Measurements from ENCODE around the gene RXRA. TPM values are rescaled to one million over a fixed set of nuclear protein-coding genes. Genes with fewer than 3 reads are reported as not detected.

RXRA gene
- total and polyA plus RNA-seq, 2 of the 13 experiments (the other 11 are each of a cell fraction or from before 2014, with no cell fraction given), result 18.9 to 29.2 TPM

GRCh38 chr9:134365115-134365596 is 38.9 kb downstream of the RXRA start (continued):
- peak; percentile 63; the same call in 1 of the 2 replicates for TF ChIP-seq IRF9 (CRISPR knock-in tag; IDR thresholded peaks at IDR 0.05; ENCODE audit: borderline replicate concordance)
- no peak for TF ChIP-seq JUNB (CRISPR knock-in tag; IDR thresholded peaks at IDR 0.05; ENCODE audit: borderline replicate concordance)
- TF ChIP-seq NFE2L2 (IDR thresholded peaks at IDR 0.05; ENCODE audit: low read length), result no peak
- TF ChIP-seq TIGD3 (CRISPR knock-in tag; IDR thresholded peaks at IDR 0.05; ENCODE audit: borderline replicate concordance), result 0 out of 2 replicates have a peak, but pooled peaks have one; percentile 5
- TF ChIP-seq ZBTB38 (CRISPR knock-in tag; IDR thresholded peaks at IDR 0.05), result peak; percentile 23; the same call in 1 of the 2 replicates
- TF ChIP-seq ZNF605 (CRISPR knock-in tag; IDR thresholded peaks at IDR 0.05), result 0 out of 2 replicates have a peak, but pooled peaks have one; percentile 45
- TF ChIP-seq ZFAT (CRISPR knock-in tag; conservative IDR thresholded peaks at IDR 0.05), result no peak
- TF ChIP-seq EEA1 (CRISPR knock-in tag; IDR thresholded peaks at IDR 0.05; ENCODE audit: borderline replicate concordance), result 0 out of 2 replicates have a peak, but pooled peaks have one; percentile 42
- TF ChIP-seq CBX2 (IDR thresholded peaks at IDR 0.05; ENCODE audit: low read depth, low read length), result no peak
- TF ChIP-seq CBX2 (CRISPR knock-in tag; IDR thresholded peaks at IDR 0.05; ENCODE audit: low read depth), result no peak
- TF ChIP-seq ZZZ3 (CRISPR knock-in tag; IDR thresholded peaks at IDR 0.05; ENCODE audit: borderline replicate concordance), result no peak
- no peak for TF ChIP-seq ZNF224 (CRISPR knock-in tag; IDR thresholded peaks at IDR 0.05)
- no peak for TF ChIP-seq KLF9 (CRISPR knock-in tag; IDR thresholded peaks at IDR 0.05; ENCODE audit: low read depth)
- no peak for TF ChIP-seq MLXIP (CRISPR knock-in tag; IDR thresholded peaks at IDR 0.05; ENCODE audit: borderline replicate concordance)
- no peak for TF ChIP-seq NFIB (CRISPR knock-in tag; IDR thresholded peaks at IDR 0.05; ENCODE audit: borderline replicate concordance)
- no peak for TF ChIP-seq RBFOX2 (IDR thresholded peaks at IDR 0.05; ENCODE audit: low read depth, low read length)
- TF ChIP-seq ZNF598 (CRISPR knock-in tag; IDR thresholded peaks at IDR 0.05; ENCODE audit: borderline replicate concordance), result no peak
- TF ChIP-seq ZBTB33 (CRISPR knock-in tag; IDR thresholded peaks at IDR 0.05), result peak; percentile 66; the same call in 1 of the 2 replicates
- TF ChIP-seq KAT7 (CRISPR knock-in tag; IDR thresholded peaks at IDR 0.05; ENCODE audit: borderline replicate concordance), result no peak
- no peak for TF ChIP-seq ZNF792 (CRISPR knock-in tag; IDR thresholded peaks at IDR 0.05)
- TF ChIP-seq ZFX (CRISPR knock-in tag; IDR thresholded peaks at IDR 0.05; ENCODE audit: low read depth), result 0 out of 2 replicates have a peak, but pooled peaks have one; percentile 22
- TF ChIP-seq MED1 (CRISPR knock-in tag; IDR thresholded peaks at IDR 0.05), result no peak
- TF ChIP-seq HHEX (CRISPR knock-in tag; IDR thresholded peaks at IDR 0.05), result no peak
